NCI-H1105 treated with DMSO at 0.1 percent for 48 hours (cell line): ENCODE results near the gene GPER1.

ENCODE experiments used
- DNase-seq: peaks from one replicate; lab custom pipeline; 2025; lab: John Stamatoyannopoulos, UW

Gene GPER1

DNA sequence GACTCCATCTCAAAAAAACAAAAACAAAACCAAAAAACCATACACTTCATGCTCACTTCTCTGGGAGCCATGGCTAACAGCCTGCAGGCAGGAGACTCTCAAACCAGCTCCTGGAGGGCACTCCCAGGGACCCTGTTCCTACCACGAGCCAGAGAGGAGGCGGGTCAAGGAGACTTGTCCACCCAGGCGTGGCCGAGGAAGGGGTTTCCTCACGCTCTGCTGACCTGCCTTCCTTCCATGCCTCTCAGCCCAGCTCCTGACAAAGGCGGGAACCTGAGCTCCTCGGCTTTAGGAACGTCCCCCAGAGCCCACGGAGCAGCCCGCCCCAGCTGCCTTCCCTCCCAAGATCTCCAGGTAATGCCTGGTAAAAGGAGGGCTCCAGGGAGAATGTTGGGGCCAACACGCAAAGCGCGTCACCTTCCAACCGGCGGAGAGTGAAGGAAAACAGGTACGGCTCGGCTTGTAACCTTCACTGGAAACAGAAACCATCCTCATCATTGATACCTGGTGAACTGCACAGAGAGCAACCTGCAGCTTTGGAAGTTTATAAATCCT, 34.0 kb upstream of the GPER1 start:
- DNase-seq: no peak

DNA sequence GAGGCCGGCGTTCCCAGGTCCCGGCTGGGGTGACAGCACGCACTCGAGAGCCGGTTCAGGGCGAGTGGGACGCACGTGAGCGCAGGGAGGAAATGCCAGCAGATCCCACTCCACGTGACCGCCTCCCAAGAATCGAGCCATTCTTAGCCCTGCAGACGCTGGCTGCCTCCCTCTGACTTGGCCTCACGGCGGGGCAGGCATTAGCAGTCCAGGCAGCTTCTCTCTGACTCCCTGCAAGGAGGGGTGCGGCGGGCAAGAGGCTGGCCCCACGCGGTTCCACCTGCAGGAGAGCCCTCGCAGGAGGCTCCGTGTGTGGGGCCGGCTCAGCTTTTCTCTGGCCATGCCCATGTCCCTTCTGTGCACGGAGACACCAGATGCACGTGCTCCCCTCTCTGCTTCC, 33.5 kb upstream of the GPER1 start:
- DNase-seq: no peak

DNA sequence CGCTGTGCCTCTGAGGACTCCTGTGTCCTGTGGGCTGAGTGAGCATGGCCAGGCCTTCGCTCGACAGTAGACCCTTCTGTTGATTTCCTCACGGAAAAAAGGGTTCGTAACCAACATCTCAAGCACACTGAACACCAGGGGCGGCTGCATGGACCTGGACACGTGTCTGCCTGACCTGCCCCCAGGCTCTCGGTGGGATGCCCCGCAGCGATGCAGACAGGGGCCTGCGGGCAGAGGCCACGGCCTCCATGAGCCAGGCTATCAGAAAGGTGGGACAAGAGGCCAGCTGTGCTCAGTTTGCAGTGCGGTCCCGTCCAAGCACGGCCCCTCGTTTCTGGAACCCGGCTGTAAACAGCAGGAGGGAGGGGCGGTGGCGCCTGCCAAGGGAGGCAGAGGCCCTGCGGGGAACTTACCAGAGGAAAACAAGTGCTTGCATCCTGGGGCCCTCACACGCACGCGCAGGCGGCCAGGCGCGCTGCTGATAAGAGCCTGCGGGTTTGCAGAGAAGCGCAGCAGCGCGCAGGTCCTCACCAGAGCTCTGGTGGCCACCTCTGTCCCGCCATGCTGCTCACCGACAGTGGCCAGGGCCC, 33.0 kb upstream of the GPER1 start:
- no peak for DNase-seq

DNA sequence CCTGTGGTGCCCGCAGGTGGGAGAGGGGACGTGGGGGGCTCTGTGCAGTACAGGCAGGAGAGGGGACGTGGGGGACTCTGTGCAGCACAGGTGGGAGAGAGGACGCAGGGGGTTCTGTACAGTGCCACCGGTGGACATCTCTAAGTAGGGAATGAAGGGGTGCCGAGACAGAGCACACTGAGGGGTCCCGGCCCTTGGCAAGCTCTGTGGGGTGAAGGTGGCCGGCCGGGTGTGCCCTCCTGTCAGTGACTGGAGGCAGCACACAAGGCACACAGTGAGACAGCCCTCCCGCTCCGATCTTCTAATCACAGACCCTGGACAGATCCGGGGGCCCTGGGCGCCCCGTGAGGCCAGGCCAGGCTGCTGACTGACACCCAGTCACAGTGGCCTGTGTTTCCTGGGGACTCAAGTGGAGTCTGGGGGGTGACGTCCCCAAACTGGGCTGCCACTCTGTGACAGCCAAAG, 32.4 kb upstream of the GPER1 start:
- DNase-seq: no peak

DNA sequence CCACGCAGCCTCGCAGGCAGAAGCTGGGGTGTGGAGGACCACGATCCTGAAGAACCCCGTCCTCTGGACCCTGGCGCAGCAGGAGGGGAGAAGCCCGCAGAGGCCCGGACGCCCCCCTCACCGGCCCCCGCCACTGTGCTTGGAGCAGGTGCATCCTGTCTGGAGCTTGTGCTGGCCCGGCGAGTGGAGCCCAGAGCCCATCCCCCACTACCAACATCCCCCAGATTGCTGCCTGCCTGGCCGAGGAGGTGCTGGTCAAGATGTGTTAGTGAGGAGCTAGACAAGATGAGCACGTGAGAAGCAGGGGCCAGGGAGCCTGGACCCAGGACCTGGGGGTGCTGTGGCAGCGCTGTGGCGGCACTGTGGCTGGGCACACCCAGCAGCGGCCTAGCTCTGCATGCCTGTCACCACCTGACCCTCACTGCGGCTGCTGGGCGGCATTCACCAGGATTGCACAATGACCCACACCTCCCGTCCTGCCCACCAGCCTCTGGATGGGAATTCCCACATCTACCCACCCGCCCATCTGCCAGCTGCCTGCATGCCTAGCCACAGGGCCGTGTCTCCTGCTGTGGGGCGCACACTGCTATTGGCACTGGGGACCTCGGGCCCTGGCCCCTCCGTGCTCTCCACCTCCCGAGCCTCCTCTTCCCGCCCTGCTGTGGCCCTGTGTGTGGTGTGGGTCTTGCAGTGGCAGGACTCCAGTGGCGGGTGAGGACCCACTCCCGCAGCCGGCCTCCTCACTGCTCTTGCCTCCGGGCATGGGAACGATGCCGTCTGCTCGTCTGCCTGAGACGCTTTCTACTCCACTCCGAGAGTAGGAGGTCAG, 31.7 kb upstream of the GPER1 start:
- no peak for DNase-seq

- no peak for DNase-seq
These were observed 31.0 kb upstream of the GPER1 start for GRCh38 chr7:1056785-1057410.

GRCh38 chr7:1057416-1058291, 30.3 kb upstream of the GPER1 start:
- DNase-seq: no peak

GRCh38 chr7:1058311-1058710, 29.6 kb upstream of the GPER1 start:
- no peak for DNase-seq

DNA sequence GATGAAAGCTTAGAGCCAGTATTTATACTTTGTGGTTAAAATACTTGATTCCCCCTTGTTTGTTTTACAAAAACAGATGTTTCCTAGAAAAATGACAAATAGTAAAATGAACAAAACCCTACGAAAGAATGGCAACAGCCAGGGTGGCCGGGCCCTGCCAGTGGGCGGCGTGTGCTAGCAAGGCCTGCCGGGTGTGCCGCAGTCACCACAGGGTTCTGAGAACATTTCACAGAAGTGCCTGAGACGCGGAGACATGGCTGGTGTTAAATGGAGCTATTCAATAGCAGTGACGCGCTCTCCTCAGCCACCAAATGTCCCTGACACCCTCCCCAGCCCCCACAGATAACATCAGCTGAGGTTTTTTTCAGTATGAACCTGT, 29.1 kb upstream of the GPER1 start:
- DNase-seq: no peak

GRCh38 chr7:1059200-1060091, 28.5 kb upstream of the GPER1 start:
- DNase-seq: no peak

GRCh38 chr7:1060315-1061072, 27.4 kb upstream of the GPER1 start:
- DNase-seq: no peak

DNA sequence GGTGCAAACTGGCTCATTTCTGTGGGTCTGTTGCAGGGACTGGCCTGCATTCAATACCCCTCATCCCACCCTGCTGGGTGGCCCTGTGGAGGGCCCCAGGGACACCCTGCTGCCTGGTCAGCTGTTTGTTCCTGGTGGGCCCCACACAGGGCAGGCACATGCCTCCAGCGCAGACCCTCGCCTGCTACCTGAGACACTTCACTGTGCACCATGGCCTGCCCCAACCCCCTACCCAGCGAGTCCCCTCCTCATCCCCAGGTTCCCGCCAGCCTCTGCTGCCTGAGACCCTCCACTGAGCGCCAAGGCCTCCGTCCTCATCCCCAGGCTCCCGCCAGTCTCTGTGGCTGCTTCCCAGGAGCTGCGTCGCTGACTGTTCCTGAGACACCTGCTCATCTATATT, 26.7 kb upstream of the GPER1 start:
- no peak for DNase-seq

- DNase-seq: no peak
These were observed 25.3 kb upstream of the GPER1 start for GRCh38 chr7:1062296-1063294.

- no peak for DNase-seq
These were observed 24.6 kb upstream of the GPER1 start for GRCh38 chr7:1063361-1063760.

DNA sequence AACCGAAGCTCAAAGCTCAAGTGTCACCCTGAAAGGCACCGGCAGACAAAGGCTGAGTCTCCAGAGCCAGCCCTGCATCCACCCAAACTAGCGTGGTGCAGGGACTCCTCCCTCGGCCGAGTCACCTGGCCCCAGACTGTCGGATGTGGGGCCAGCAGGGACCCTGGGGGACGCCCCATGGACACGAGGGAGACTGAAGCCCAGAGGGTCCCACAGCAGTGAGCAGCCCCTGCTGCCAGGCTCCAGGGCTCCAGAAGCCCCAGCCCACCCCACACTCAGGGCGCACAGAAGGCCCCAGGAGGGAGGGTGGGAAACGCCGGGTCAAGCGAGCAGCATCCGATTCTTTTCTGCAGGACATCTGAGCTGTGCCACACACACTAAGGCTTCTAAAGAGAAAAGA, 23.3 kb upstream of the GPER1 start:
- DNase-seq: no peak

GRCh38 chr7:1065263-1065584, 22.7 kb upstream of the GPER1 start:
- DNase-seq: no peak

GRCh38 chr7:1065585-1066241, 22.2 kb upstream of the GPER1 start:
- peak; percentile 34 for DNase-seq

DNA sequence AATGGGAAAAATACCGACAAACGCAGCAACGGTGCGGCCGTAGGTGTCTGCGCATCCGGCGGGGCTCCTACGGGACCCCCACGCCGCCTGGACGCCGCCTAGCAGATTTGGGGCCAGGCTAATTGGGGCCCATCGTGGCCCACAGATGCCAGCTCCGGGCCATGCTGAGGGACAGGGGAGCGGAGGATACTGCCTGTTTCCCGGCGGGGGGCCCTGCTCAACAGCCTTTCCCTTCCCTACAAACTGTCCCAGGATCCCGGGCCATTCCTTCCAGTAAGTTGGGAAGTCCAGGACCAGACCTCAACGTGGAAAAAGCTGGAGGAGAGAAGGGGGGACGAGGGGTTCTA, 21.7 kb upstream of the GPER1 start:
- DNase-seq: no peak

DNA sequence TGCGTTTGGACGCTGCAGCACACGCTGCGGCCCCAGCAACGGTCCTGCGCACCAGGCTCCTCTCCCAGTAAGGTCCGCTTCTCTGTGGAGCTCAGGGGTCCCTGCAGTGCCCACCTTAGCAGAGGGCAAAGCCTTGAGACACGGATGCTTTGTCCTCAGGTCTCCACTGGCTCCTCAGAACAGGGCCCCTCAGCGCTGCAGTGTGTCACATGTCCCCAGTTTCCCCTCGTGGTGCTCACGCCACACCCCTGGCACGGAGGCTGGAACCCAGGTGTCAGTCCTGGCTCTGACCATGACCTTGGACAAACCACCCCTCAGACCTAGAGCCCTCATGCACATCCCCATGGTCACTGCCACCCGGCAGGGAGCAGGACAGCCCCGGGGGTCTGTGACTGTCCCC, 19.9 kb upstream of the GPER1 start:
- no peak for DNase-seq
